Prostate gland (tissue), 2 donors: ENCODE results near the gene RXRA. TPM values are rescaled to one million over a fixed set of nuclear protein-coding genes. Genes with fewer than 3 reads are reported as not detected.

Source experiments
- DNase-seq: peaks from one replicate; pipeline ENCODE4 v3.0.0-alpha.2; 2019; ENCODE audit warnings: low spot score
- H3K27ac ChIP-seq, 2 donors: fragments of 200-600 bp; sonication (generic); 2 replicates each; pipeline ENCODE4 v1.5.1; 2017 to 2019
- H3K27me3 ChIP-seq: fragments of 200-600 bp; sonication (generic); replicated peaks from 2 replicates; pipeline ENCODE4 v1.5.1; 2019; ENCODE audit not compliant: insufficient read depth
- H3K36me3 ChIP-seq, 2 donors: fragments of 200-600 bp; sonication (generic); 1 replicate in 1 of 2; 2 replicates in 1 of 2; pipeline versions ENCODE4 v1.5.1 to v1.8.1; 2017 to 2019
- H3K4me1 ChIP-seq: fragments of 200-600 bp; sonication (generic); replicated peaks from 2 replicates; pipeline ENCODE4 v1.5.1; 2019
- H3K4me3 ChIP-seq, 2 donors: fragments of 200-600 bp; sonication (generic); 2 replicates each; pipeline ENCODE4 v1.5.1; 2017 to 2019
- H3K9me3 ChIP-seq: fragments of 200-600 bp; sonication (generic); 2 replicates; pipeline ENCODE4 v1.5.1; 2017
- POLR2A ChIP-seq: fragments of 450-650 bp; IDR thresholded peaks from one replicate; pipeline ENCODE4 v1.6.1; 2016; ENCODE audit warnings: antibody characterized with exemption, mild to moderate bottlenecking
- POLR2AphosphoS5 ChIP-seq: sonication (generic); formaldehyde crosslinking; IDR thresholded peaks from one replicate; pipeline ENCODE4 v1.6.1; 2017; ENCODE audit warnings: antibody characterized with exemption
- WGBS: methylation state at CpG from one replicate; pipeline ENCODE4 v1.1.5; 2018; 5-methylcytosine and 5-hydroxymethylcytosine counted together
- intact Hi-C: fragments of 100-400 bp; cut with DNase I; formaldehyde crosslinking; loops from one replicate; pipeline ENCODE4 v1.14.2; 2022
- total RNA-seq, 2 donors: library from RNA; depleted of rRNA; stranded (reverse); fragments of >200 nt; gene quantifications; one replicate each; pipeline ENCODE4 v1.1.0, GENCODE V29; 2016
- TF ChIP-seq, protein P1 (sequence below), 4 experiments: fragments of 200-600 bp in 2 of 4; fragments of 450-650 bp in 2 of 4; sonication (generic) in 2 of 4; IDR thresholded peaks; 1 replicate in 3 of 4; 2 replicates in 1 of 4; pipeline ENCODE4 v1.5.1; 2016 to 2019; ENCODE audit warnings: antibody characterized with exemption in 4 of 4, mild to moderate bottlenecking in 2 of 4, moderate library complexity in 2 of 4

Gene RXRA
- total RNA-seq, 2 donors from 2014 or later: 69.5 to 84.1 TPM

DNA sequence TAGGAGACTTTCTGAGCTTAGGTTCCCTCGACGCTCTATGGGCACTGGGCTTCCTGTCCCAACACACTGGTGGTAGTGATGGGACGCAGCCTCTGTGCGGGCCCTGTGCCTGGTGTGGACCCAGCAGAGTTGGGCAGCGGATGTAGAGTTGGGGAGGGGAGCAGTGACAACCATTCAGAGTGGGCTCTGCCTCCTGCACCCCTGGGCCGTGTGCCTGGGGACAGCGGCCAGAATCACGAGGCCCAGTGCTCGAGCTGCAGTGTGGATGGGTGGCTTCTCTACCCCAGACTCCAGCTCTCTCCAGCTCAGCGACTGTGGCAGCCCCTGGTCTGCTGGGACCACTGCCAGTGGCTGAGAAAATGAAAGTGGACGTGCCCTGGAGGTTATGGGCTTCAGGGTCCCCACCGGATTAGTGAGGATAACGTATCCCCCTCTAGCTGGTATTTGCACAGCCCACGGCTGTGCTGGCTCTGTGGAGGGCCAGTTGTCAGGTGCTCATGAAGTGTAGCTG lies 18.6 kb downstream of the RXRA start:
- no peak overlapping the region for H3K4me3 ChIP-seq
- no peak for DNase-seq
- WGBS: 64% methylated on average over 14 of the region's 14 CpGs
- TF ChIP-seq POLR2AphosphoS5 (no peak), POLR2A (no peak)
- TF ChIP-seq, protein P1, sequence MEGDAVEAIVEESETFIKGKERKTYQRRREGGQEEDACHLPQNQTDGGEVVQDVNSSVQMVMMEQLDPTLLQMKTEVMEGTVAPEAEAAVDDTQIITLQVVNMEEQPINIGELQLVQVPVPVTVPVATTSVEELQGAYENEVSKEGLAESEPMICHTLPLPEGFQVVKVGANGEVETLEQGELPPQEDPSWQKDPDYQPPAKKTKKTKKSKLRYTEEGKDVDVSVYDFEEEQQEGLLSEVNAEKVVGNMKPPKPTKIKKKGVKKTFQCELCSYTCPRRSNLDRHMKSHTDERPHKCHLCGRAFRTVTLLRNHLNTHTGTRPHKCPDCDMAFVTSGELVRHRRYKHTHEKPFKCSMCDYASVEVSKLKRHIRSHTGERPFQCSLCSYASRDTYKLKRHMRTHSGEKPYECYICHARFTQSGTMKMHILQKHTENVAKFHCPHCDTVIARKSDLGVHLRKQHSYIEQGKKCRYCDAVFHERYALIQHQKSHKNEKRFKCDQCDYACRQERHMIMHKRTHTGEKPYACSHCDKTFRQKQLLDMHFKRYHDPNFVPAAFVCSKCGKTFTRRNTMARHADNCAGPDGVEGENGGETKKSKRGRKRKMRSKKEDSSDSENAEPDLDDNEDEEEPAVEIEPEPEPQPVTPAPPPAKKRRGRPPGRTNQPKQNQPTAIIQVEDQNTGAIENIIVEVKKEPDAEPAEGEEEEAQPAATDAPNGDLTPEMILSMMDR (IDR thresholded peaks at IDR 0.05): no peak
- H3K36me3 ChIP-seq: no peaks in the 10 kb centered on the region
- peaks cover 14% of the 10 kb centered on the region for H3K4me1 ChIP-seq
- intact Hi-C loops: no loop called here
- H3K27me3 ChIP-seq: no peaks in the 10 kb centered on the region
- H3K9me3 ChIP-seq: no peaks in the 10 kb centered on the region
- H3K27ac ChIP-seq: no peak overlapping the region

DNA sequence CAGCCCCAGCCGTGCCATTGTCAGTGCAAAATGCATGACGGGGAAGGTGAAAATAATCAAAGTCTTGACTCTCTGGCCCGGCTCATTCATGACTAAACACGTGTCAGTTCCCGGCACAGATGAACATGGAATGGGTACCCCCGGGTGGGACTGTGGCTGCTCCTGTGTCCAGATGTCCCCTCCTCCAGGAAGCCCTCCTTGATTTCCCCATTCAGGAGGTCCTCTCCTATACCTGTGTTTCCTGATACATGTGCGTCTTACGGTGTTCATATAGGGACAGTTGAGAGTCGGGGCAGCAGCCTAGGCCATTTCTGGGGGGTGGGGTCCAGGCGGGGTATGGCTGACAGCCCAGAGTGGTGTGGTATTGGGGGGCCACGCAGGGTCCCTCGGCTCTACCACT lies 19.5 kb downstream of the RXRA start:
- H3K36me3 ChIP-seq: no peaks in the 10 kb centered on the region
- H3K9me3 ChIP-seq: no peaks in the 10 kb centered on the region
- no peak overlapping the region for H3K4me3 ChIP-seq
- H3K27me3 ChIP-seq: no peaks in the 10 kb centered on the region
- no peak for DNase-seq
- intact Hi-C loops: no loop called here
- TF ChIP-seq, protein P1 (IDR thresholded peaks at IDR 0.05): no peak
- TF ChIP-seq POLR2AphosphoS5 (no peak), POLR2A (no peak)
- no peak overlapping the region for H3K27ac ChIP-seq
- peaks cover 14% of the 10 kb centered on the region for H3K4me1 ChIP-seq
- 86% methylated on average over 12 of the region's 12 CpGs for WGBS

DNA sequence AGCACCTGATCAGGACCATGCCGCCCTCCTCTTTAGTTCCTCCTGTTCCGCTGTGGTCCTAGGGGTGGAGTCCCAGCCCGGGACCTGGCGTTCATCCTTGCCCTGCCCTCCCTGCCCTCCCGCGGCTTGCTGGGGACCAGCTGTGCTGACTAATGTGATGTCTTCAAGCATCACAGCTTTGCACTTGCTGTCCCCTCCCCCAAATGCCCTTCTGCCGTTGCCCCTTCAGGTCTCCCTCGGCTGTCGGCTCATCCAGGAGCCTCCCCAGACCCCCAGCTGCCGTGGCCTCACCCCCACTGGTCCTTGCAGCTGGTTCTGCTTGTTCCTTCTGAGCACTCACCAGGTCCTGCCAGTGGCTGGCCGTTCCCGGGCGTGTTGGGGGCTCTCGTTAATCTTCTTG lies 19.9 kb downstream of the RXRA start:
- no peak for DNase-seq
- no peak for TF ChIP-seq POLR2AphosphoS5
- TF ChIP-seq, protein P1 (IDR thresholded peaks at IDR 0.05): no peak
- 53% methylated on average over 14 of the region's 14 CpGs for WGBS
- Histone ChIP-seq H3K4me3 (no peak overlapping the region), H3K9me3 (no peaks in the 10 kb centered on the region), H3K27me3 (no peaks in the 10 kb centered on the region), H3K4me1 (peaks cover 13% of the 10 kb centered on the region), H3K27ac (no peak overlapping the region), H3K36me3 (no peaks in the 10 kb centered on the region)
- intact Hi-C loops: no loop called here

DNA sequence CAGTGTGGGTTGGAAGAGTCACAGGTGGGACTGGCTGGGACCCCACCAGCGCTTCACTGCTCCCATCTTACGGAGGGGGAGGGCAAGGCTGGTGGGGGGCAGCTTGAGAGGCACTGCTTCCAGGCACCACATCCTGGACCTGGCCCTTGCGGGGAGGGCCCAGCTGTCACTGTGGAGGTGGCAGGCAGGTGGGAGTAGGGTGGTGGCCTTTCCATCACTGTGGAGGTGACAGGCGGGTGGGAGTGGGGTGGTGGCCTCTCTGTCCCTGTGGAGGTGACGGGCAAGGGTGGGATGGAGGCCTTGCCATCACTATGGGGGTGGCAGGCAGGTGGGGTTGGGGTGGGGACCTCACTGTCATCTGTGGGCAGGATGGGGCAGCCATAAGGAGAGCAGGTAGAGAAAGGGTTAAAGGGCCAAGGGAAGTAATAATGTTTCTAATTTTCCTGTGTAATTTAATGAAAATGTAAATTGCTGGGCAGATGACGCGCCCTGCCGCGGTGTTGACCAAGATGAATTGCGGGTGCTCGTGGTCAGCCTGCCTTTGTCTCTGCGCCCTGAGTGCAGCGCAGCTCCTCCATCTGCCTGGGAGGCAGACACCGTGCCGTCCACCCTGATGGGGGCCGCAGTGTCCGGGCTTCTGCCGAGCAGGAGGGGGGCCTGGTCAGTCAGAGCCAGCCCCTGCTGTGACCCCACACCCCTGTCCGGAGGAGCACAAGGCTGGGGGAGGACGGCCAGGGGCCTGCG lies 20.8 kb downstream of the RXRA start:
- TF ChIP-seq POLR2A (no peak), POLR2AphosphoS5 (no peak)
- TF ChIP-seq, protein P1 (IDR thresholded peaks at IDR 0.05): no peak
- WGBS: 83% methylated on average over 21 of the region's 21 CpGs
- H3K4me3 ChIP-seq: no peak overlapping the region
- no peak overlapping the region for H3K27ac ChIP-seq
- H3K4me1 ChIP-seq: peaks cover 7% of the 10 kb centered on the region
- H3K36me3 ChIP-seq: no peaks in the 10 kb centered on the region
- H3K9me3 ChIP-seq: no peaks in the 10 kb centered on the region
- no peak for DNase-seq
- intact Hi-C loops: no loop called here
- H3K27me3 ChIP-seq: no peaks in the 10 kb centered on the region

DNA sequence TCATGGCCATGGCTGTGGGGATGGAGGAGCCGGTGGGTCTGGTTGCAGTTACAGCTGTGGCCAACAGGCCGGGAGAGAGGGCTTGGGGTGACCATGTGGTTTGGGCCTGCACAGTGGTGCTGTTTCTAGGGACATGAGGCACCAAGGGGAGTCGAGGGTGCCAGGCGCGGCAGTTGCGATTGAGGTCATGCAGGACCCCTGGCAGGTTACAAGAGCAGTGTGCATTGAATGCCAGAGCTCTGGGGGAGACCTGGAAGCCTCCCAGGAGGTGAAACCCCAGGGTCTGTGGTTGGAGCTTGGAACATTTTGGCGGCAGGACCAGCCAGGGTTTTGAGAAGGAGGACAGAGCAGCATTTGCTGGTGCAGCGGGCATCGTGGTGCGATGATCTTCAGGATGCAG lies 21.7 kb downstream of the RXRA start:
- no peak overlapping the region for H3K27ac ChIP-seq

More for the DNA sequence above, 21.7 kb downstream of the RXRA start:
- DNase-seq: no peak
- TF ChIP-seq, protein P1 (IDR thresholded peaks at IDR 0.05): no peak
- TF ChIP-seq POLR2AphosphoS5: no peak
- TF ChIP-seq POLR2A: no peak
- intact Hi-C loops: no loop called here
- 88% methylated on average over 10 of the region's 10 CpGs for WGBS
- H3K27me3 ChIP-seq: no peaks in the 10 kb centered on the region
- H3K4me3 ChIP-seq: no peak overlapping the region
- no peaks in the 10 kb centered on the region for H3K9me3 ChIP-seq
- peaks cover 10% of the 10 kb centered on the region for H3K4me1 ChIP-seq
- no peaks in the 10 kb centered on the region for H3K36me3 ChIP-seq
